DMS153 (cell line): ENCODE measurements around the gene FCER2.

Experiments
- DNase-seq: peaks from one replicate; lab custom pipeline; 2025; lab: John Stamatoyannopoulos, UW

The FCER2 gene

DNA sequence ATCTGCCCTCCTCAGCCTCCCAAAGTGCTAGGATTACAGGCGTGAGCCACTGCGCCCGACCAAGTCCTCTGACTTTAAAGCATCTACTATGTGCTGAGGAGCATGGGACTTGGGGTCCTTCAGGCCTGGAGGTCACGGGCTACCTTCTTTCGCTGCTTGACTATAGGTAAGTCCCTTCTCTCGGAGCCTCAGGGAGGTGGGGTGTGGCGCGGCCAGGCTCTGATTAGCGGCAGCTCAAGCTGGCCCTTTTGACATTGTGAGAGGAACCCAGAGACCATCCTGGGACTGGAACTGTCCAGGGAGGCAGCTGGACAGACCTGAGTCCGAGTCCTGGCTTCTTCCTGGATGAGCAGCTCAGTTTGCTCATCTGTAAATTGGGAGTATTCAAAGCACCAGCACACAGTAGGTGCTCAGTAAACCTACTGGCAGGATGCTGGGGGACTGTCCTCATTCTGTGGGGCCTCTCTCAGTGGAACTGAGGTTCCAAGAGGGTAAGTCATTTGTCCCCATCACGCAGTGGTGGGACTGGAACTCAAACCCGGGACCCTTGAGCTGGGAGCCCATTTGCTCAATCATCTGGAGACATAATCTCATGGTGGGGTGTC, 780 bp downstream of the FCER2 start:
- DNase-seq, result no peak

DNA sequence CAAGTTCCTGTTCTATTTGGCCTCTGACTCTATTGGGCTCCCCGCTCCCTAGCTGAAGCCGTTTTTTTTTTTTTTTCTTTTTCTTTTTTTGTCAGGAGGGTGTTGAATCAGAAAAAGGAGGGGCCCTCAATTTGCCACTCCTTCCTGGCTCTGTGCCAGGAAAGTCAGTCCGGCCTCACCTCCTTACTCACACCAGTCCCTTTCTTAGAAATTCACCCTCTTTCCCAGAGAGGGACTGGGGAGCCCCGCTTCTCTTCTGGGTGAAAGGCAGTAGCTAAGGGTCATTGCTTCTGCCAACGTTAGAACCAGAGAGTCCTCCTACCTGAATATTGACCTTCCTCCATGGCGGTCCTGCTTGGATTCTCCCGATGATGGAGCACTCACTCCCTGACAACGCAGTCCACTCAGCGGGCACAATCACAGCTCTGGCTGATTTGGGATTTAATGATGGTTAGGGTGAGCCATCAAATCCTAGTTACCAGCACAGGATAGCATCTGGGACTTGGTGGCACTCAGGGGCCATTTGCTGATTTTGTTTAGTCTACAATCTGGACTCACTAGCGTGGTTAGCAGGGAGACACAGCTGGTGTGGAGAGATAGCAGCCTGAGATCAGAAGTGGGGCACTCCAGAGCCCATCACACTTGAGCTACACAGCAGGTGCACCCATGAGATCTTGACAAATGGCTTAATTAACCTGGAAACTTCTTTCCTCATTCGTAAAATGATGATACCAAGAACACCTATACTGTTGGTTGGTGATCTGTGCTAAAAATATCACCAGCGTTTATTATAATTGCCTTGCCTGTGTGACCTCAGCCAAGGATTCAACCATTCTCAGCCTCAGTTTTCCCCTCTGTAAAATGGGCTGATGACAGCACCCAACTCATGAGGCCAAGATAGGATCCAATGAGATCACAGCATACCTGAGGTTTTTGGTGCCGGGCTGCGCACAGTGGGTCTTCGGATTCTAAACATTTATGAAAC, 2.2 kb downstream of the FCER2 start:
- no peak for DNase-seq

DNA sequence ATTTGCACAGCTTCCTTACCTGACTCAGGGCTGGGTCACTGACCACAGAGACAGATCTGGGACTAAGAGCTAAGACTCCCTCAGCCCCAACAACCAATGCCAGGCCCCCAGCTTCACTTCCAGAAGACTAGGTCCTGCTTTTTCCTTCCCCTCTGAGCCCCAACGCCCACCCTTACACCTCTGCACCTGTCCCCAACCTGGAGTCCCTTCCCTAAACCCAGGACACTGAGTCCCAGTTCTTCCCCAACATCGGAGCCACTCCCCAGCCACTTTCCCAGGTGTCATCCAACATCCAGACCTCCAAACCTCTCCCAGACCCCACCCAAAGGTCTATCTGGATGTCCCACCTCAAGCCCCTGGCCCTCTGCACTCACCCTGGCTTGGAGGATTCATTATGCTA, 2.9 kb downstream of the FCER2 start:
- DNase-seq, result no peak

DNA sequence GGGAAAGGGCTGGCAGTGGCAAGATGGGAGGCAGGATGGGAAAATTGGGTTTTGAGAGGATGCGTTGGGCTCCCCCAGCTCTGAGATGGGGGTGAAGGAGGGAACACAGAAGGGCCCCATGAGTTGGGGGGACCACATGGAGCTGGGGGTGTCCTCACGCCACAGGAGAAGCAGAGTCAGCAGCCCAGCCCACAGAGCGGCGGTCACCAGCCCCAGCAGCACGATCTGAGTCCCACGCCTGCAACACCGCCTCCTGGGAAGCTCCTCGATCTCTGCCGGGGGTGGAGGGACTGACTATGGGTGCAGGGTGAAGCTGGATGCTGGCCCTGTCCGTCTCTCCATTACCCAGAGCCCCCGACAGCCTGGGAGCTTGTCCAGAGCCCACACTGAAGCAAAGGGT, 3.3 kb downstream of the FCER2 start:
- DNase-seq, result no peak

DNA sequence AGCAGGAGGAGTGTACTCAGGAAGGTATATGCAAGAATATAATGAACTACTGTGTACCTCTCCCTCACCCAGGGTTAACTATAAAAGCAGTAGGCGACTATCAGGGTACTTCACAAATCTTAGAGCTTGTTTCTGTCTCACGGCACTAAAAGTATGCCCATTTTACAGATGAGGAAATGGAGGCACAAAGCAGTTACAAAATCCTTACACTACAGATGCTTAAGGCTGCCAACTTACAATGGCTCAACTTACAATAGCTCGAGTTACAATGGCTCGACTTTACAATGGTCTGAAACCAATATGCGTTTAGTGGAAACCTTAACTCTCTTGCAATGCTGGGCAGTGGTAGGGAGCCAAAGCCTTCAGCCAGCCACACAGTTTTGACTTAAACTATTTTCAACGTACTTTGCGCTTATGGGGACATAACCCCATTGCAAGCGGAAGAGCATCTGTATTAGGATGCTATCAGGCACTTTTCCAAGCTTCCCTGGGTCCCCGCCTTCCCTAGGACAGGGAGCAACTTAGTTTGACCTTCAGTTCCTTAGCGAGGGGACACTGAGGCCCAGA, 4.1 kb downstream of the FCER2 start:
- no peak for DNase-seq

DNA sequence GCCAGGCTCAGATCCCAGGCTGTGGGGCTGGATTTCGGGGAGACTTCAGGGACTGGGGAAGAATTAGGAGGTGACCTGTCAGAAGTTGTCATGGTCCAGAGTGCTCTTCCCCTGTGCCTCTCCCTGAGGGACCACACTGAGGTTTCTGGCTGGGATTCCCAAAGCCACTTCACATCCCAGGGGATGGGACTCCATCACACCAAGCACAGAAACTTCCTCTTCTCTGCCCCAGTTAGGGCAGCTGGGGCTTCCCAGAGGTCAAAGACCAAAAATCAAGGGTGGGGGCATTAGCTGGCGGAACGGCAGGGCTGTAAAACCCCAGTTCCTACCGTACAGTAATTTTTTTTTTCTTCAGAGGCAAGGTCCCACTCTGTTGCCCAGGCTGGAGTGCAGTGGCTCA, 7.4 kb downstream of the FCER2 start:
- DNase-seq, result no peak

DNA sequence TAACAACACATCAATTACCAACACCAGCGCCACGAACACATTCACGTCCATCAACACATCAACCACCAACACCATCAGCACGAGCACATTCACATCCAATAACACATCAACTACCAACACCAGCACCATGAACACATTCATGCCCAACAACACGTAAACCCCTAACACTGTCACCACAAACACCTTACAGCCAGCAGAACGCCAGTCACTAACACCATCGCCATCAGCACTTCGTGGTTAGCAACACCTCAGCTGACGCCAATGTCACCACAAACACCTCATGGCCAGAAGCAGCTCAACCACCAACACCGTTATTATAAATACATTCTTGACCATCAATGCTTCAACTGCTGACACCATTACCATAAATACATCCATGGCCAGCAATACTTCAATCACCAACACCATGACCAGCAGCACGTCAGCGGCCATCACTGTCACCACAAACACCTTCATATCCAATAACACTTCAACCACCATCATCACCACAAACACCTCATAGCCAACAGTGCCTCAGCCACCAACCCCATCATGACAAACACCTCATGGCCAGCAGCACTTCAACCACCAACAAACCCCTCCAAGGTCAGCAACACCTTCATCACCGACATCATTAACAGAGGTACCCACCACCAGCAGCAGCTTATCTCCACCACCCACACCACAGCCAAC, 9.4 kb downstream of the FCER2 start:
- DNase-seq, result no peak

DNA sequence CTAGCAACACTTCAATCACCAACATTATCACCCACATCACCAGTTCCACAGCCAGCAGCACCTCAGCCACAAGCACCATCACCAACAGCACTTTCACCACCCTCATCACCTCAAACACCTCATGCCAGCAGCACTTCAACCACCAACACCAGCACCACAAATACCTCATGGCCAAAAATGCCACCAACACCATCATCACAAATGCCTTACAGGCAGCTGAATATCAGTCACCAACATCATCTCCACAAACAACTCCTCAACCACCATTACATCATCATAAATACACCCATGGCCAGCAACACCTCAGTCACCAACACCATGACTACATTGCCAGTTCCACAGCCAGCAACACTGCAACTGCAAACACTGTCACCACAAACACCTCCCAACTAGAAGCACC, 10.4 kb downstream of the FCER2 start:
- DNase-seq, result no peak

DNA sequence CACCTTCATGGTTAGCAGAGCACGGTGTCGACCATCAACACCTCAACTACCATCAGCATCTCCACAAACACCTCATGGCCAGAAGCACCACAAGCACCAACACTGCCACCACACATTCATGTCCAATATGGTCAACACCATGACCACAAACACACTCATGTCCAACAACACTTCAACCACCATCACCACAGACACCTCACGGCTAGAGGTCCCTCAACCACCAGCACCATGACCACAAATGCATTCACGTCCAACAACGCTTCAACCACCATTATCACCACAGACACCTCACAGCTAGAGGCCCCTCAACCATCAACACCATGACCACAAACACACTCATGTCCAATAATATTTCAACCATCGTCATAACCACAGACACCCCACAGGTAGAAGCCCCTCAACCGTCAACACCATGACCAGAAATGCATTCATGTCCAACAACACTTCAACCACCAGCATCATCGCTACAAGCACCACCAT, 11.1 kb downstream of the FCER2 start:
- no peak for DNase-seq

DNA sequence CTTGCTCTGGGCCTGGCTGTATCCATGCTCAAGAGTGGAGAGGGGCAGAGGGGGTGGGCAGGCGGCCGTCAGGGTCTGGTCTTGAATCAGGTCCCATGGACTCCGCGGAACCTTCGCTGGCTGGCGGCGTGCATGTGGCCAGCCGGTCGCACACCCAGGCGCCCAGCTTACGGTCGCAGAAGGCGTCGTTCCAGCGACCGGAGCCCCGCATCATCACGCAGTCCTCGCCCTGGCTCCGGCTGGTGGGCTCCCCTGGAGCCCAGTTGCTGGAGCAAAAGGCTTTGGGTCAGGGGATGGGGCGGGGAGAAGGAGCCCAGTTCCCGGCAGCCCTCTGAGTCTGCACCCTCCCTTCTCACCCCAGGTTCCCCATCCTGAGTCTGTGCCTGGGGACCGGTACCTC, 12.8 kb downstream of the FCER2 start:
- no peak for DNase-seq

DNA sequence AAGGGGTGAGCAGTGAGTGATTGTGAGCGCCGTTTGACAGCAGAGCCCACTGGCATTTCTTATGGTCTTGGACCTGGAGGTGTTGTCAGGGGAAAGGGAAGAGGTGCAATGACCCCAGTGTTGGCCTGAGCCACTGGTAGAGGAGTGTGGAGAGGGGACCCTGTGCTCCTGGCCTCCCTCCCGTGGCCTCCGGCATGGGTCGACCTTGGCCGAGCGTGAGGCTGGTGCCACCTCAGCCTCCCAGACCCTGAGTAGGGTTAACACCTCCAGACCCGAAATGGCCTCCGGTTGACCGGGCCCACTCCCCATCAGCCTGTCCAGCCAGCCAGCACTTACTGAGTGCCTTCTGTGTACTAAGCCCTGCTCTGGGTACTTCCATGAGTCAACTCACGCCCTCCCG, 14.8 kb downstream of the FCER2 start:
- no peak for DNase-seq

DNA sequence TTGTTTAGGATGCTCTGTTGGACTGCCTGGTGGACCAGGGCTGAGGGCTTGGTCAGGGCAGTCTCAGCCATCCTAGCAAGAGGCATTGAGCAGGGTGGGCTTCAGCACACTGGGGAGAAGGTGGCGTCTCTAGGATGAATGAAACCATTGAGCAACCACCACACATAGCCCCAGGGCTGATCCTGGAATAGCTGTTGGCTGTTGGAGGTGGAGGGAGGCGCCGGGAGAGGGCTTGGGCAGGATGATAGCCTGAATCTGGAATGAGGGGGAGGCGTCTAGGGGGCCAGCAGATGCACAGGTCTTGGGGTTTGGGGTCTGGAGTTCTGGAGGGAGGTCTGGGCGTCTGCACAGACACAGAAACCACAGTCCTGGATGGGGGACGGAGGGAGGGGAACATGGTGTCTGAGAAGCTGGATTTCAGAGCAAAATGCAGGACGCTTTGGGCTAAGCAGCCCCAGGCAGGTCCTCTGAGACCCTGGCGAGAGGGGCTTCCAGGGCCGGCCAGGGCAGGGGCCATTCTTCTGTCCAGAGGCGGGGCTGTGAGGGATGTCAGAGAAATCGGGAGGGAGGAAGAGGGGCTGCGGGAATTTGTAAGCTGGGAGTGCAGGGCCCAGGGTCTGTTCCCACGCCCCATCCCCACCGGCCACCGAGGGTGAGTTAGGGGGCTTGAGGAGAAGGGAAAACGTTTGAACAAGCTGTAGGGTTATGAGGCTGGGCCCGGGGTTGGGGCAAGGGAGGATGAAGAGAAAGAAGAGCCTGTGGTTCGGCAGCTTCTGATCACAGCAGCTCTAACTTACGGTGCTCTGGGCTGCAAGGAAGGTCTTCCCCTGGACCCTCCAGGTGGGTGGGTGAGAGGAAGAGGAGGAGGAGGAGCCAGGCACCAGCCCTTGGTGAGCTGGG, 16.1 kb downstream of the FCER2 start:
- DNase-seq, result no peak

DNA sequence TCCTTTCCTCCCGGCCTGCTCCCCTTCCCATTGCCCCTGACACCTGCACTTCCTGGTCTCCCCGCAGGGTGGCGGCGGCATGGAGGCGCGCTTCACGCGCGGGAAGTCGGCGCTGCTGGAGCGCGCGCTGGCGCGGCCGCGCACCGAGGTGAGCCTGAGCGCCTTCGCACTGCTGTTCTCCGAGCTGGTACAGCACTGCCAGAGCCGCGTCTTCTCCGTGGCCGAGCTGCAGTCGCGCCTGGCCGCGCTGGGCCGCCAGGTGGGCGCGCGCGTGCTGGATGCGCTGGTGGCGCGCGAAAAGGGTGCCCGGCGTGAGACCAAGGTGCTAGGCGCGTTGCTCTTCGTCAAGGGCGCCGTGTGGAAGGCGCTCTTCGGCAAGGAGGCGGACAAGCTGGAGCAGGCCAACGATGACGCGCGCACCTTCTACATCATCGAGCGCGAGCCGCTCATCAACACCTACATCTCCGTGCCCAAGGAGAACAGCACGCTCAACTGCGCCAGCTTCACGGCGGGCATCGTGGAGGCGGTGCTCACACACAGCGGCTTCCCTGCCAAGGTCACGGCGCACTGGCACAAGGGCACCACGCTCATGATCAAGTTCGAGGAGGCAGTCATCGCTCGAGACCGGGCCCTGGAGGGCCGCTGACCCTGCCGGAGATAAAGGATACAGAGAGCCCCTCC, 19.6 kb downstream of the FCER2 start:
- no peak for DNase-seq

DNA sequence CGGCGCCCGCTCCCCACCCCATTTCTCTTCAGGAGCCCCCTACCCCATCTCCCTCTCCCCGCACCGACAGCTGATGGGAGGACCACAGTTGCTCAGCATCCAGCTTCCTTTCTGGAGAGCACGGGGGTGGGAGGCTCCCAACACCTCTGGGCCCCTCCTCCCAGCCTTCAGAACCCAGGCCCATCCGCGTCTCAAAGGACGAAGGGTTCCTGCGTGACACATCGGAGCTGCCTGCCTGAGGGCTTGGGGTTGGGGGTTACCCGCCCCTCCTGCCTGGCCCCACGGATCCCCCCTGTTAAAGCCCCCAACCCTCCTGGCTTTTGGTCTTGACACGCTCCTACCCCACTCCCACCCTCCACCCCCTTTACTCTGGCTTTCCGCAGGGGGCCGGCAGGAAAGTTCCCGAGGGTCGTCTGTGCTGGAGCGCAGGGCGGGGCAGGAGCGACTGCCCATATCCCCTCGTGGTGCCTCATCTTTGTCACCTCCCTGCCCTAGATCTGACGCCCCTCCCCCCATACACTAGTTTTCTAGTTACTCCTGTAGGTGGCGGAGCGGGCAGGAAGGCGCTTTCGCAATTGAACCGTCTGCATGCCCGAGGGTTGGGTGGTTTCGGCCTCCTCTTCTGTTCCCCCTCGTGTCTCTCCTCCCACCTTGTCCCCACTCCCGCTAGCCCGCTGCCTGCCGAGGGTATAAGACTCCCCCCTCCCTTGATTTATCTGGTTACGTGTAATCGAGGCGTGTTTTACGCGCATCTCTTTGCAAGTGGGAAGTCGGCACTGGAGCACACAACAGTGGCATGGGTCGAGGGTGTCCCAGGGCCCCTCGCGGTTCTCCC, 20.4 kb downstream of the FCER2 start:
- no peak for DNase-seq

DNA sequence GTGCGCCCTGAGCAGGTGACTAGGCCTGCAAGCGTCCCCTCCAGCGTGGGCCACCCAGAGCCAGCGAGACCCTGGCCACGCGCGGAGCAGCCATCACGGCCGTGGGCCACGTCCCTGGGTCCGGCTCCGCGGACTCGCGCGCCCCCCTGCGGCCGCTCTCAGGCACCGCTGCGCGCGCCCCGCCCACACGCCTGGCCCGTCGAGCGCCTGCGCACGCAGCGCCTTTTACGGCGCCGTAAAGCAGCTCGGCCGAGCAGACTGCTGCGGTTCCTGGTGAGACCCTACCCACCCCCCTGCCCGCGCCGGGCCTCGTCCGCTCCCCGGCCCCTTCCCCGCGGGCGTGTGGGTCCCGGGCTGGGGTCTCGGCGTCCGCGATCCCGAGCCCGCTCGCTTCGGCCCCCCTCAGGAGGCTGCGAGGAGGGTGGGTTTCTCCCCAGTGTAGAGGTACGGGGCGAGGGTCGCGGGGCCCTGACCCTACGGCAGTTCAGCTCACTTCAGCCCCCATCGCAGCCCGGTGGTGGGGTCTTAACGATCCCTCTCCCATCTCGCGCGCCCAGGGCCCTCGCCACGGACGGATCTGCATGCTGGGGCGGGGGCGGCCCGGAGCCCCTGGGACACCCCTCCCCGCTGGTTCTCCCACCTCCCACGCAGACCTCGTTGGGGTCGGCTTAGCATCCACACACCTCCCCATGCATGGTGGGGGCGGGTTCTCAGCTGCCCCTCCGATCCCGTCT, 21.2 kb downstream of the FCER2 start, which contains the start of gene TRAPPC5:
Gene TRAPPC5 (plus strand): TSS at position 228 of the 734 bp plus-strand sequence. CDS start 1,421 bp downstream, outside the sequence.
- peak; percentile 62 for DNase-seq

DNA sequence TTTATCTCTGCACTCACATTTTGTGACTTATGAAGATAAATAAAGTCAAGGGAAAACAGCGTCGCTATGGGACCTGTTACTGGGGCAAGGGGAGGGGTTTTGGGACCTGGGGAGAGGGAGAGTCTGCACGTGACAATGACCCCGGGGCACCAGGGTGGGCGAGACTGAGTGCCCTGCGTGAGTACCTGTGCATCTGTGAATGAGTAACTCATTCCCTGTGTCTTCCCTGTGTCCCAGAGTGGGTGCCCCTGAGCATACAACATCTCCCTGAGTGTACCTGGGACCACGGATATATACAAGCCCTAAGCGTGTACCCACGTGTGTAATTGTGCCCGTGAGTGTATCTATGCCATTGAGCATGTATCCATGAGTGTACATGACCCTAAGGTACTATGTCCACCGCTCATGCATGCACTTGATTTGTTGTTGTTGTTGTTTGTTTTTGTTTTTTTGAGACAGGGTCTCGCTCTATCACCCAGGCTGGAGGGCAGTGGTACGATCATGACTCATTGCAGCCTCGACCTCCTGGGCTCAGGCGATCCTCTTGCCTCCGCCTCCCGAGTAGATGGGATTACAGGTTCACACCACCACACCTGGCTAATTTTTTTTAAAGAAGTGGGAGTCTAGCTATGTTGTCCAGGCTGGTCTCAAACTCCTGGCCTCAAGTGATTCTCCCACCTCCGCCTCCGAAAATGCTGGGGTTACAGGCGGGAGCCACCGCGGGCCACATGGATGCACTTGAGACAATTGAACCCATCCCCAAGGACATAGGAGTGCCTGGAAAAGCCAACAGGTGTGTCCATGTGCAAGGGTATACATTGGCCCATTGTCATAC, 21.9 kb downstream of the FCER2 start:
- no peak for DNase-seq

DNA sequence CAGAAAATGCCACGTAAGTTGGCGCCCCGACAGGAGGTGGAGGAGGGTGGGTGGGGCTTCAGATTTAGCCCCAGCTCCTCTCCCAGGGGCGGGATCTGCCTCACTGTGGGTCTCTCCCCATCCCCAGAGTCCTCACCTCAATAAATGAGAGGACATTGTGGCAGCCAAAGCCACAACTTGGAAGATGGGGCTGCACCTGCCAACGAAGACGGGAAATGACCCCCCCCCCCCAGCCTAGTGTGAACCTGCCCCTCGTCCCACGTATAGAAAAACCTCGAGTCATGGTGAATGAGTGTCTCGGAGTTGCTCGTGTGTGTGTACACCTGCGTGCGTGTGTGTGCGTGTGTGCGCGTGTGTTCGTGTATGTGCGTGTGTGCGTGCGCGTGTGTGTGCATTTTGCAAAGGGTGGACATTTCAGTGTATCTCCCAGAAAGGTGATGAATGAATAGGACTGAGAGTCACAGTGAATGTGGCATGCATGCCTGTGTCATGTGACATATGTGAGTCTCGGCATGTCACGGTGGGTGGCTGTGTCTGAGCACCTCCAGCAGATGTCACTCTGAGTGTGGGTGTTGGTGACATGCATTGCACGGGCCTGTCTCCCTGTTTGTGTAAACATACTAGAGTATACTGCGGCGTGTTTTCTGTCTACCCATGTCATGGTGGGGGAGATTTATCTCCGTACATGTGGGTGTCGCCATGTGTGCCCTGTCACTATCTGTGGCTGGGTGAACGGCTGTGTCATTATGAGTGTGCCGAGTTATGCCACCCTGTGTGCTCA, 22.8 kb downstream of the FCER2 start:
- peak; percentile 46 for DNase-seq
